Liver (tissue), 9 donors: ENCODE results near the gene NR5A2. TPM values are rescaled to one million over a fixed set of nuclear protein-coding genes. Genes with fewer than 3 reads are reported as not detected.

ENCODE experiments used
- DNase-seq: peaks from one replicate; pipeline ENCODE4 v3.0.0-alpha.2; 2017; ENCODE audit warnings: low spot score
- H3K27ac ChIP-seq, 2 donors: one replicate each; pipeline ENCODE4 v1.7.0; 2013; ENCODE audit warnings: inconsistent platforms in 2 of 2, low read length in 2 of 2, control low read depth in 1 of 2, low read depth in 1 of 2, mild to moderate bottlenecking in 1 of 2
- H3K27me3 ChIP-seq, 4 donors: one replicate each; pipeline versions ENCODE4 v1.6.1 to v1.7.0; 2013; ENCODE audit warnings: low read length in 3 of 4, inconsistent platforms in 1 of 4, mild to moderate bottlenecking in 1 of 4, moderate library complexity in 1 of 4; ENCODE audit not compliant: control insufficient read depth in 4 of 4, insufficient read depth in 4 of 4
- H3K36me3 ChIP-seq, 4 donors: one replicate each; pipeline versions ENCODE4 v1.6.1 to v1.7.0; 2013; ENCODE audit warnings: low read length in 3 of 4, mild to moderate bottlenecking in 3 of 4, low read depth in 1 of 4, moderate library complexity in 1 of 4; ENCODE audit not compliant: control insufficient read depth in 4 of 4, insufficient read depth in 3 of 4
- H3K4me1 ChIP-seq, 4 donors: one replicate each; pipeline versions ENCODE4 v1.6.1 to v1.7.0; 2013; ENCODE audit warnings: low read length in 3 of 4, mild to moderate bottlenecking in 3 of 4, moderate library complexity in 1 of 4; ENCODE audit not compliant: control insufficient read depth in 4 of 4, insufficient read depth in 4 of 4
- H3K4me3 ChIP-seq, 3 donors: one replicate each; pipeline versions ENCODE4 v1.6.1 to v1.7.0; 2013; ENCODE audit warnings: low read length in 3 of 3, control low read depth in 1 of 3, low read depth in 1 of 3, mild to moderate bottlenecking in 1 of 3
- H3K9ac ChIP-seq, 2 donors: one replicate each; pipeline ENCODE4 v1.7.0; 2013; ENCODE audit warnings: low read length in 2 of 2, mild to moderate bottlenecking in 2 of 2, moderate library complexity in 2 of 2, control low read depth in 1 of 2, low read depth in 1 of 2
- H3K9me3 ChIP-seq, 4 donors: one replicate each; pipeline versions ENCODE4 v1.6.1 to v1.7.0; 2013; ENCODE audit warnings: low read length in 3 of 4; ENCODE audit not compliant: control insufficient read depth in 4 of 4
- EGR1 ChIP-seq, 2 donors: IDR thresholded peaks; 2 replicates each; pipeline ENCODE4 v1.6.1; 2016 to 2018; ENCODE audit warnings: antibody characterized with exemption in 2 of 2, low read depth in 2 of 2
- FOXA1 ChIP-seq: IDR thresholded peaks from 2 replicates; pipeline ENCODE4 v1.6.1; 2016; ENCODE audit warnings: antibody characterized with exemption
- FOXA2 ChIP-seq: IDR thresholded peaks from 2 replicates; pipeline ENCODE4 v1.6.1; 2016; ENCODE audit warnings: antibody characterized with exemption
- GABPA ChIP-seq, 2 donors: IDR thresholded peaks in 1 of 2; conservative IDR thresholded peaks in 1 of 2; 2 replicates each; pipeline ENCODE4 v1.6.1; 2016; ENCODE audit warnings: antibody characterized with exemption in 2 of 2, mild to moderate bottlenecking in 1 of 2, moderate library complexity in 1 of 2
- HNF4A ChIP-seq, 2 donors: conservative IDR thresholded peaks; 2 replicates each; pipeline ENCODE4 v1.6.1; 2016; ENCODE audit warnings: antibody characterized with exemption in 2 of 2, mild to moderate bottlenecking in 2 of 2
- HNF4G ChIP-seq: IDR thresholded peaks from 2 replicates; pipeline ENCODE4 v1.6.1; 2016; ENCODE audit warnings: antibody characterized with exemption
- JUND ChIP-seq, 2 donors: IDR thresholded peaks; 2 replicates each; pipeline ENCODE4 v1.6.1; 2016; ENCODE audit warnings: antibody characterized with exemption in 2 of 2
- NR2F2 ChIP-seq: IDR thresholded peaks from 2 replicates; pipeline ENCODE4 v1.6.1; 2016; ENCODE audit warnings: antibody characterized with exemption
- RAD21 ChIP-seq, 2 donors: IDR thresholded peaks; 2 replicates each; pipeline ENCODE4 v1.6.1; 2016; ENCODE audit warnings: antibody characterized with exemption in 2 of 2, mild to moderate bottlenecking in 2 of 2
- RXRA ChIP-seq, 2 donors: IDR thresholded peaks; 2 replicates each; pipeline ENCODE4 v1.6.1; 2017 to 2018; ENCODE audit warnings: antibody characterized with exemption in 2 of 2, mild to moderate bottlenecking in 1 of 2
- SP1 ChIP-seq: IDR thresholded peaks from 2 replicates; pipeline ENCODE4 v1.6.1; 2018; ENCODE audit warnings: antibody characterized with exemption, mild to moderate bottlenecking
- TAF1 ChIP-seq: conservative IDR thresholded peaks from 2 replicates; pipeline ENCODE4 v1.6.1; 2016; ENCODE audit warnings: antibody characterized with exemption, mild to moderate bottlenecking
- YY1 ChIP-seq: IDR thresholded peaks from 2 replicates; pipeline ENCODE4 v1.6.1; 2016; ENCODE audit warnings: antibody characterized with exemption, mild to moderate bottlenecking
- WGBS: extraction: QIAGEN DNeasy Blood & Tissue Kit; methylation state at CpG from one replicate; pipeline ENCODE4 v1.1.7; 2013; 5-methylcytosine and 5-hydroxymethylcytosine counted together
- polyA plus RNA-seq, 2 donors: library from polyadenylated mRNA; stranded (reverse) in 1 of 2; unstranded in 1 of 2; fragments of 200-250 nt in 1 of 2; fragments of >200 nt in 1 of 2; fragmentation: Nextera tagmentation in 1 of 2; extraction: Ambion mirVana in 1 of 2; gene quantifications; one replicate each; pipeline versions ENCODE4 v1.2.1 to v1.2.3, GENCODE V29; 2013 to 2015
- total RNA-seq, 2 donors: library from RNA; depleted of rRNA; stranded (reverse); fragments of >200 nt; gene quantifications; one replicate each; pipeline ENCODE4 v1.2.3, GENCODE V29; 2014
- TF ChIP-seq, protein P1 (sequence below): IDR thresholded peaks from 2 replicates; pipeline ENCODE4 v1.6.1; 2016; ENCODE audit warnings: antibody characterized with exemption
- TF ChIP-seq, protein P2 (sequence below): IDR thresholded peaks from 2 replicates; pipeline ENCODE4 v1.6.1; 2016; ENCODE audit warnings: antibody characterized with exemption
- TF ChIP-seq, protein P3 (sequence below): IDR thresholded peaks from 2 replicates; pipeline ENCODE4 v1.6.1; 2016; ENCODE audit warnings: antibody characterized with exemption
- TF ChIP-seq, protein P4 (sequence below): IDR thresholded peaks from 2 replicates; pipeline ENCODE4 v1.6.1; 2016; ENCODE audit warnings: antibody characterized with exemption, mild to moderate bottlenecking
- TF ChIP-seq, protein P5 (sequence below): fragments of 150-350 bp; IDR thresholded peaks from 2 replicates; pipeline ENCODE4 v1.5.1; 2017; ENCODE audit warnings: improper control_type of control experiment, low read depth, low read length; ENCODE audit not compliant: missing input control
- donor health status: healthy.
- donor health status: healthy.
- donor health status: healthy.
- donor health status: healthy.
- donor health status: healthy.

NR5A2 gene
- total and polyA plus RNA-seq, 4 donors, result 10.0 to 37.5 (median 21.1) TPM

DNA sequence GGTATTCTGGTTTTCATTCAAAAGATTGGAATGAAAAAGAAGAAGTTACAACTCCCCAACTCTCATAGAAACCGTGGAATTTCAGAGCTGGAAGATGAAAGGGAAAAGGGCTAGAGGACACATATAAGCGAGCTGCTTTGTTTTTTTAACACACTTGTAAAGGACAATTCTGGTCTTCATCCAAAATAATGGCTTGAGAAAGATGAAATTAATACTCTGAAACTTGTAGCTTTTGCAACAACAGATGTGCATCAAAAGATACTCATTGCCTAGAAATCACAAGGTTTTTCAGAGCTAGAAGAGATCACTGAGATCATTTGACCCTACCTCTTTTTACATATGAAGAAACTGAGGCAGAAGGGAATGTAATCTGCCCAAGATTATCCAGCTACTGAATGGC is 25.6 kb downstream of the NR5A2 start:
- Histone ChIP-seq H3K9ac (no peak overlapping the region), H3K27ac (no peak overlapping the region), H3K4me1 (peaks cover 3 to 20% (median 8%) of the 10 kb centered on the region in 4 donors), H3K27me3 (no peaks in the 10 kb centered on the region), H3K36me3 (peaks cover 0 to 7% (median 4%) of the 10 kb centered on the region in 4 donors), H3K9me3 (no peaks in the 10 kb centered on the region), H3K4me3 (no peak overlapping the region)
- 78% methylated on average over 2 of the region's 2 CpGs for WGBS
- no peak for TF ChIP-seq JUND (IDR thresholded peaks at IDR 0.05)
- TF ChIP-seq, protein P1, sequence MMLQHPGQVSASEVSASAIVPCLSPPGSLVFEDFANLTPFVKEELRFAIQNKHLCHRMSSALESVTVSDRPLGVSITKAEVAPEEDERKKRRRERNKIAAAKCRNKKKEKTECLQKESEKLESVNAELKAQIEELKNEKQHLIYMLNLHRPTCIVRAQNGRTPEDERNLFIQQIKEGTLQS, result no peak
- no peak for TF ChIP-seq RAD21 (IDR thresholded peaks at IDR 0.05)
- no peak for TF ChIP-seq FOXA2
- TF ChIP-seq TAF1, result no peak
- TF ChIP-seq, protein P2, sequence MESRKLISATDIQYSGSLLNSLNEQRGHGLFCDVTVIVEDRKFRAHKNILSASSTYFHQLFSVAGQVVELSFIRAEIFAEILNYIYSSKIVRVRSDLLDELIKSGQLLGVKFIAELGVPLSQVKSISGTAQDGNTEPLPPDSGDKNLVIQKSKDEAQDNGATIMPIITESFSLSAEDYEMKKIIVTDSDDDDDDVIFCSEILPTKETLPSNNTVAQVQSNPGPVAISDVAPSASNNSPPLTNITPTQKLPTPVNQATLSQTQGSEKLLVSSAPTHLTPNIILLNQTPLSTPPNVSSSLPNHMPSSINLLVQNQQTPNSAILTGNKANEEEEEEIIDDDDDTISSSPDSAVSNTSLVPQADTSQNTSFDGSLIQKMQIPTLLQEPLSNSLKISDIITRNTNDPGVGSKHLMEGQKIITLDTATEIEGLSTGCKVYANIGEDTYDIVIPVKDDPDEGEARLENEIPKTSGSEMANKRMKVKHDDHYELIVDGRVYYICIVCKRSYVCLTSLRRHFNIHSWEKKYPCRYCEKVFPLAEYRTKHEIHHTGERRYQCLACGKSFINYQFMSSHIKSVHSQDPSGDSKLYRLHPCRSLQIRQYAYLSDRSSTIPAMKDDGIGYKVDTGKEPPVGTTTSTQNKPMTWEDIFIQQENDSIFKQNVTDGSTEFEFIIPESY, result no peak
- TF ChIP-seq, protein P3, sequence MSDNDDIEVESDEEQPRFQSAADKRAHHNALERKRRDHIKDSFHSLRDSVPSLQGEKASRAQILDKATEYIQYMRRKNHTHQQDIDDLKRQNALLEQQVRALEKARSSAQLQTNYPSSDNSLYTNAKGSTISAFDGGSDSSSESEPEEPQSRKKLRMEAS, result no peak
- no peak for TF ChIP-seq HNF4G
- no peak for TF ChIP-seq NR2F2
- TF ChIP-seq, protein P4, sequence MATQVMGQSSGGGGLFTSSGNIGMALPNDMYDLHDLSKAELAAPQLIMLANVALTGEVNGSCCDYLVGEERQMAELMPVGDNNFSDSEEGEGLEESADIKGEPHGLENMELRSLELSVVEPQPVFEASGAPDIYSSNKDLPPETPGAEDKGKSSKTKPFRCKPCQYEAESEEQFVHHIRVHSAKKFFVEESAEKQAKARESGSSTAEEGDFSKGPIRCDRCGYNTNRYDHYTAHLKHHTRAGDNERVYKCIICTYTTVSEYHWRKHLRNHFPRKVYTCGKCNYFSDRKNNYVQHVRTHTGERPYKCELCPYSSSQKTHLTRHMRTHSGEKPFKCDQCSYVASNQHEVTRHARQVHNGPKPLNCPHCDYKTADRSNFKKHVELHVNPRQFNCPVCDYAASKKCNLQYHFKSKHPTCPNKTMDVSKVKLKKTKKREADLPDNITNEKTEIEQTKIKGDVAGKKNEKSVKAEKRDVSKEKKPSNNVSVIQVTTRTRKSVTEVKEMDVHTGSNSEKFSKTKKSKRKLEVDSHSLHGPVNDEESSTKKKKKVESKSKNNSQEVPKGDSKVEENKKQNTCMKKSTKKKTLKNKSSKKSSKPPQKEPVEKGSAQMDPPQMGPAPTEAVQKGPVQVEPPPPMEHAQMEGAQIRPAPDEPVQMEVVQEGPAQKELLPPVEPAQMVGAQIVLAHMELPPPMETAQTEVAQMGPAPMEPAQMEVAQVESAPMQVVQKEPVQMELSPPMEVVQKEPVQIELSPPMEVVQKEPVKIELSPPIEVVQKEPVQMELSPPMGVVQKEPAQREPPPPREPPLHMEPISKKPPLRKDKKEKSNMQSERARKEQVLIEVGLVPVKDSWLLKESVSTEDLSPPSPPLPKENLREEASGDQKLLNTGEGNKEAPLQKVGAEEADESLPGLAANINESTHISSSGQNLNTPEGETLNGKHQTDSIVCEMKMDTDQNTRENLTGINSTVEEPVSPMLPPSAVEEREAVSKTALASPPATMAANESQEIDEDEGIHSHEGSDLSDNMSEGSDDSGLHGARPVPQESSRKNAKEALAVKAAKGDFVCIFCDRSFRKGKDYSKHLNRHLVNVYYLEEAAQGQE, result no peak
- no peak for TF ChIP-seq EGR1 (IDR thresholded peaks at IDR 0.05; ENCODE audit: low read depth in 2 of 2)
- TF ChIP-seq FOXA1, result no peak
- TF ChIP-seq GABPA (IDR thresholded peaks at IDR 0.05 in 1 of 2, conservative IDR thresholded peaks at IDR 0.05 in 1 of 2), result no peak
- no peak for TF ChIP-seq HNF4A (conservative IDR thresholded peaks at IDR 0.05)
- TF ChIP-seq, protein P5, sequence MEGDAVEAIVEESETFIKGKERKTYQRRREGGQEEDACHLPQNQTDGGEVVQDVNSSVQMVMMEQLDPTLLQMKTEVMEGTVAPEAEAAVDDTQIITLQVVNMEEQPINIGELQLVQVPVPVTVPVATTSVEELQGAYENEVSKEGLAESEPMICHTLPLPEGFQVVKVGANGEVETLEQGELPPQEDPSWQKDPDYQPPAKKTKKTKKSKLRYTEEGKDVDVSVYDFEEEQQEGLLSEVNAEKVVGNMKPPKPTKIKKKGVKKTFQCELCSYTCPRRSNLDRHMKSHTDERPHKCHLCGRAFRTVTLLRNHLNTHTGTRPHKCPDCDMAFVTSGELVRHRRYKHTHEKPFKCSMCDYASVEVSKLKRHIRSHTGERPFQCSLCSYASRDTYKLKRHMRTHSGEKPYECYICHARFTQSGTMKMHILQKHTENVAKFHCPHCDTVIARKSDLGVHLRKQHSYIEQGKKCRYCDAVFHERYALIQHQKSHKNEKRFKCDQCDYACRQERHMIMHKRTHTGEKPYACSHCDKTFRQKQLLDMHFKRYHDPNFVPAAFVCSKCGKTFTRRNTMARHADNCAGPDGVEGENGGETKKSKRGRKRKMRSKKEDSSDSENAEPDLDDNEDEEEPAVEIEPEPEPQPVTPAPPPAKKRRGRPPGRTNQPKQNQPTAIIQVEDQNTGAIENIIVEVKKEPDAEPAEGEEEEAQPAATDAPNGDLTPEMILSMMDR, result no peak
- no peak for TF ChIP-seq YY1
- TF ChIP-seq RXRA (IDR thresholded peaks at IDR 0.05), result no peak
- TF ChIP-seq SP1, result no peak
- no peak for DNase-seq
